ENCODE results near the gene ZNF805.
"Not testable (repeated sequence)": the region's sequence is repeated elsewhere in the genome, so short reads cannot be mapped to it uniquely, and the experiment has no call there.

The ZNF805 gene

GRCh38 chr19:57240311-57241090 lies at the start of gene ZNF805:
Gene ZNF805 (plus strand): TSS chr19:57240632. CDS start chr19:57240892, 260 bp downstream.
- in situ Hi-C loops (cut with MboI; ENCODE audit: low sequenced_read_pairs) = no loop called here

- in situ Hi-C loops (cut with MboI; ENCODE audit: low sequenced_read_pairs) = no loop called here
Measured at GRCh38 chr19:57191141-57192076, 49.0 kb upstream of the ZNF805 start, which contains the start of gene ZNF264. Gene ZNF264 (plus strand): TSS chr19:57191500. CDS start chr19:57191914, 414 bp downstream.

GRCh38 chr19:57192077-57192420 lies 48.4 kb upstream of the ZNF805 start:
- in situ Hi-C loops (cut with MboI; ENCODE audit: low sequenced_read_pairs) = no loop called here

GRCh38 chr19:57192993-57193392 lies 47.4 kb upstream of the ZNF805 start:
- in situ Hi-C loops (cut with MboI; ENCODE audit: low sequenced_read_pairs) = no loop called here

GRCh38 chr19:57197874-57198273 lies 42.6 kb upstream of the ZNF805 start:
- in situ Hi-C loops (cut with MboI; ENCODE audit: low sequenced_read_pairs) = not testable (repeated sequence)

GRCh38 chr19:57202160-57202559 lies 38.3 kb upstream of the ZNF805 start:
- in situ Hi-C loops (cut with MboI; ENCODE audit: low sequenced_read_pairs) = no loop called here

- in situ Hi-C loops (cut with MboI; ENCODE audit: low sequenced_read_pairs) = no loop called here
Measured at GRCh38 chr19:57210381-57210780, 30.1 kb upstream of the ZNF805 start.

GRCh38 chr19:57212109-57212508 lies 28.3 kb upstream of the ZNF805 start:
- in situ Hi-C loops (cut with MboI; ENCODE audit: low sequenced_read_pairs) = no loop called here

- in situ Hi-C loops (cut with MboI; ENCODE audit: low sequenced_read_pairs) = no loop called here
Measured at GRCh38 chr19:57227502-57227901, 12.9 kb upstream of the ZNF805 start.

- in situ Hi-C loops (cut with MboI; ENCODE audit: low sequenced_read_pairs) = no loop called here
Measured at GRCh38 chr19:57231686-57232085, 8.7 kb upstream of the ZNF805 start.

GRCh38 chr19:57233207-57233606 lies 7.2 kb upstream of the ZNF805 start:
- in situ Hi-C loops (cut with MboI; ENCODE audit: low sequenced_read_pairs) = no loop called here

GRCh38 chr19:57239982-57240310 lies 486 bp upstream of the ZNF805 start:
- in situ Hi-C loops (cut with MboI; ENCODE audit: low sequenced_read_pairs) = no loop called here

GRCh38 chr19:57241176-57241575 lies 744 bp downstream of the ZNF805 start:
- in situ Hi-C loops (cut with MboI; ENCODE audit: low sequenced_read_pairs) = no loop called here

- in situ Hi-C loops (cut with MboI; ENCODE audit: low sequenced_read_pairs) = no loop called here
Measured at GRCh38 chr19:57242821-57243220, 2.4 kb downstream of the ZNF805 start.

GRCh38 chr19:57244513-57244912 lies 4.1 kb downstream of the ZNF805 start:
- in situ Hi-C loops (cut with MboI; ENCODE audit: low sequenced_read_pairs) = no loop called here

GRCh38 chr19:57245066-57245465 lies 4.6 kb downstream of the ZNF805 start:
- in situ Hi-C loops (cut with MboI; ENCODE audit: low sequenced_read_pairs) = no loop called here

GRCh38 chr19:57245959-57246358 lies 5.5 kb downstream of the ZNF805 start:
- in situ Hi-C loops (cut with MboI; ENCODE audit: low sequenced_read_pairs) = no loop called here

- in situ Hi-C loops (cut with MboI; ENCODE audit: low sequenced_read_pairs) = no loop called here
Measured at GRCh38 chr19:57248646-57249045, 8.2 kb downstream of the ZNF805 start.

- in situ Hi-C loops (cut with MboI; ENCODE audit: low sequenced_read_pairs) = no loop called here
Measured at GRCh38 chr19:57249329-57249728, 8.9 kb downstream of the ZNF805 start.

GRCh38 chr19:57253767-57254166 lies 13.3 kb downstream of the ZNF805 start:
- in situ Hi-C loops (cut with MboI; ENCODE audit: low sequenced_read_pairs) = not testable (repeated sequence)

- in situ Hi-C loops (cut with MboI; ENCODE audit: low sequenced_read_pairs) = no loop called here
Measured at GRCh38 chr19:57262044-57262443, 21.6 kb downstream of the ZNF805 start.

GRCh38 chr19:57263244-57263741 lies 22.9 kb downstream of the ZNF805 start:
- in situ Hi-C loops (cut with MboI; ENCODE audit: low sequenced_read_pairs) = no loop called here

Measured in HL-60/S4 treated with phorbol 12-myristate 13-acetate at 8.2 ng/mL for 4 days and 3 days (cell line).